GM21515 (cell line): ENCODE measurements around the gene HCLS1.
"Not testable (repeated sequence)": the region's sequence is repeated elsewhere in the genome, so short reads cannot be mapped to it uniquely, and the experiment has no call there.

Experiments
- ATAC-seq: cut with Tn5 transposase; IDR thresholded peaks from one replicate; pipeline ENCODE4 v1.9.1; 2021; ENCODE audit not compliant: unreplicated experiment

Gene HCLS1

GRCh38 chr3:121599900-121600299 is 60.8 kb downstream of the HCLS1 start:
- not testable (repeated sequence) for ATAC-seq

- no peak for ATAC-seq
Observed at GRCh38 chr3:121598564-121598963, 62.1 kb downstream of the HCLS1 start.

- no peak for ATAC-seq
Observed at GRCh38 chr3:121595765-121596406, 64.8 kb downstream of the HCLS1 start.

- no peak for ATAC-seq
Observed at GRCh38 chr3:121594850-121595249, 65.9 kb downstream of the HCLS1 start.

GRCh38 chr3:121593806-121594205 is 66.9 kb downstream of the HCLS1 start:
- ATAC-seq = not testable (repeated sequence)

- no peak for ATAC-seq
Observed at GRCh38 chr3:121592856-121593702, 67.6 kb downstream of the HCLS1 start, which contains the start of gene FBXO40. FBXO40 (plus strand) TSS chr3:121593379; CDS start chr3:121620576, 27,197 bp downstream.

GRCh38 chr3:121584418-121584817 is 76.3 kb downstream of the HCLS1 start:
- ATAC-seq = peak; percentile 56

- no peak for ATAC-seq
Observed at GRCh38 chr3:121581691-121582090, 79.0 kb downstream of the HCLS1 start.
